Fibroblast of upper back skin (primary cell): ENCODE measurements around the gene ERBB3.

ENCODE experiments used
- DNase-seq: peaks from one replicate; pipeline ENCODE4 v3.0.0-alpha.2; 2013

Gene ERBB3

DNA sequence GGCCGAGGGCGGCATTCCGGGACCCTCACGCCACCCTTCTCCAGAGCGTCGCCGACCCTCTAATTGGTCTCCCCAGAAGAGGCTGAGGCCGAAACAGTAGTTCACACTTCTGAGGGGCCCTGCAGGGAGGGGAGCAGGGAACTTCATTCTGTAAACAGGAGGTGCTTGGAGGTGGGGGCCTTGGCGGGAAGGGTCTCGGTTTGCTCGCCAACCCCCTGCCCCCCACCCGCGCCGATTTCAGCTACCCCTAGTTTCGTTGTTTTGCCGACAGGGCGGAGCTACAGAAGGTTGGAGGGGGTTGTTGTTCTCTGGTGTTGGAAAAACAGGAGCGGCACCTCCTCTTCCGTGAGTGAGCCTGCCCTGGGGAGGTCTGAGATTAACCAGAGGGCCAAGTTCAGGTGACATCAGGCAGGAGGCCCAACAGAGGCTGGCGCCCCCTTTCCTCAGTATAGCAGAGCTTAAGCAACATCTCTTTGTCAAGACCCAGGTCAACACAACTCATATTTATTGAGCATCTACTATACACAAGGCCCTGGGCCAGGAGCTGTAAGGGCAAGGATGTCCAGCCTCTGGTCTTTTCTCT is 682 bp downstream of the ERBB3 start:
- DNase-seq: no peak

DNA sequence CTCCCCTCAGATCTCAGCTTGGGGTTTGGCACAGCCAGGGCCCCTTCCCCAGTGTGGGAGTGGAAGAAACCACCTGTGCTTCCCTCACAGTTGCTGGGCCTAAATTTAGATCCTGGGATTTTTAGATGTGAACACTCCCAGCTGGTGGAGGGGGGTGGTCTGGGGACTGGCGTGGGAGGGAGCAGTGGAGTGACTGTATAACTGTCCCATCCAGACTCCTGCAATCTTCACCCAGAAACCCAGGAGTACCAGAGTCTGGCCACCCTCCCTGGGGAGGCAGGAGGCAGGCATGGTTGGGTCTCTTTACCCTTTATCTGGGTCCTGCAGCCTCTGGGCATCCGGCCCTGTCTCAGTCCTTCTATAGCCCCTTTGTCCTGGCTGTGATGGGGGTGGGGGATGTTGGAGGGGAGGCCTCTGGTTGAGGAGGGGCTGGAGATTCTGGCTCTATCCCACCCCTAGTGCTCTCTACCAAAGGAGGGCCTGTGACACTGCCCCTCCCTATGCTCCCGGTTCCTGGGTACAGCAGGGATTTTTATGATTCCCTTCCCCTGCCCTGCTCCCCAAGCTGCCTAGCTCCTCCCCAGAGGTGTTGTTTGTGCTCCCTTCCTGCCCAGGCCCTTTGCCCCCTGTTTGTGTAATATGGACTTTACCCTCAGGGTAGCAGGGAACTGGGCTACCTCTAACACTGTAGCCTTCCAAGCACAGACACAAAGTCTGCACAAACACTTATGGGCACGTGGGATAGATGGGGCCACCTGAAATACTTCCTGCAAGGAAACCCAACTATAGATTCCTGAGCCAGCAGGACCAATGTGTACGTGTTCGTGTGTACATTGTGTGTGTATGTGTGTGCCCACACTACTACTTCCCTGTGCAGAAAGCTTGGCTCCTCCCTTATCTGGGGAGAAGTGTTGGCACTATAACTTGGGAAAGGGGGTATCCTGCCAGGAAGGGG is 1.7 kb downstream of the ERBB3 start:
- DNase-seq: no peak

DNA sequence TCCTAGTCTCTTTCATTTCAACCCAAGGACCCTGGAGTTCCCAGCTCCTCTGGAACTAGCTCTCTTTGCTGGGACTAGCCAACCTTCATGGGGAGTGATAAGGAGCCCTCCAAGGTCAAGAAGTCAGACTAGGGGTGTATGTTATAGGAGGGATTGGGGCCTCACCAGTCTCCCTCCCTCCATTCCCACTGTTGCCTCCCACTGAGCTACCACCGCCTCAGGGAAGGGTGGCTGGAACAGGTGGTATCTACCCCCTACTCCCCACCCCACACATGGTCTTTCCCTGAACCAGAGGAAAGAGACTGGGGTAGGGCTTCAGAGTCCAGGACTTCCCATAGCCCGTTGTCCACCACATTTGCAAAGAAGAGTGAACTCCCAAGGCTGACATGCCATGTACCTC is 2.4 kb downstream of the ERBB3 start:
- DNase-seq: no peak

DNA sequence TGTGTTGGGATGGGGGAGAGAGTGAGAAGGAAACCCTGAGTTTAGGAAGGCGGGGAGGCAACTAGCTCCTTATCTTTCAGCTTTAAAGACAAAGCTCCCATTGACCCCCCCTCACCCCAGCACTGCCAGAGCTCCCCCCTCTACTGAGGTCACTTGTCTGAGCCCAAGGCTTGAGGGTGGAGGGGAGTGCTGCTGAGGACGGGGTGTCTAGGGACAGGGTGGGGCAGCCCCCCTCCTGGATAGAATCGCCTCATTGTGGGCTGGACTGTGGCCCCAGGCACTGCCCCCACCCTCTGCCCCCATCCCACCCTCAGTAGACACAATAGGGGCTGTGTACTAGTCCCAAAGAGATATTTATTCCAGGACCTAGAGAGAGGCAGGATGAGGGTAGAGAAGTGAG is 3.0 kb downstream of the ERBB3 start:
- no peak for DNase-seq

DNA sequence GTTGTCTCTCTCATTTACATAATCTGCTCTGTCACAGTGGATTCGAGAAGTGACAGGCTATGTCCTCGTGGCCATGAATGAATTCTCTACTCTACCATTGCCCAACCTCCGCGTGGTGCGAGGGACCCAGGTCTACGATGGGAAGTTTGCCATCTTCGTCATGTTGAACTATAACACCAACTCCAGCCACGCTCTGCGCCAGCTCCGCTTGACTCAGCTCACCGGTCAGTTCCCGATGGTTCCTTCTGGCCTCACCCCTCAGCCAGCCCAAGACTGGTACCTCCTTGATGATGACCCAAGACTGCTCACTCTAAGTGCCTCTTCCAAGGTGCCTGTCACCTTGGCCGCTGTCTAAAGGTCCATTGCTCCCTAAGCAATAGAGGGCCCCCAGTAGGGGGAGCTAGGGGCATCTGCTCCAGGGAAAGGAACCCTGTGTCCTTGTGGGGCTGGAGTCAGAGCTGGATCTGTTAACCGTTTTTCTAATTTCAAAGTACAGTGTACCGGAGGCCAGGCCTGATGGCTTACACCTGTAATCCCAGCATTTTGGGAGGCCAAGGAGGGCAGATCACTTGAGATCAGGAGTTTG is 5.1 kb downstream of the ERBB3 start:
- DNase-seq: no peak

DNA sequence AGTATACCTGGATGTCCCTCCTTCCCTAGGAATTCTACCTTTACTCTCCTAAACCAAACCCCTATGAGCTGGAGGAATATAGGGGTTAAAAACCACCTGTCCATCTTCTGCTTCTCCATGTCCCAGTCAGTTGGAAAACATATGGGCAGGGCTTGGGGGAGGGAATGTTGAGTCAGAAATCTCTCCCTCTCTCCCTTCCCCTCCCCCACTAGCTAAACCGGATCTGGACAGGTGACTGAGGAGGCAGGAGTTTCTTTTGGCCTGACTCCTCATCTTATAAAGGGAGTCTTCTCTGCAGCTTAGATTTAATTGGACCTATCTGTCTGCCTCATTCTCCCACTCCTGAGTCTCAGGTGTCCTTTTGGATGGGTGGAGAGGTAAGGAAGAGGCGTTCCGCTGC is 6.1 kb downstream of the ERBB3 start:
- no peak for DNase-seq

DNA sequence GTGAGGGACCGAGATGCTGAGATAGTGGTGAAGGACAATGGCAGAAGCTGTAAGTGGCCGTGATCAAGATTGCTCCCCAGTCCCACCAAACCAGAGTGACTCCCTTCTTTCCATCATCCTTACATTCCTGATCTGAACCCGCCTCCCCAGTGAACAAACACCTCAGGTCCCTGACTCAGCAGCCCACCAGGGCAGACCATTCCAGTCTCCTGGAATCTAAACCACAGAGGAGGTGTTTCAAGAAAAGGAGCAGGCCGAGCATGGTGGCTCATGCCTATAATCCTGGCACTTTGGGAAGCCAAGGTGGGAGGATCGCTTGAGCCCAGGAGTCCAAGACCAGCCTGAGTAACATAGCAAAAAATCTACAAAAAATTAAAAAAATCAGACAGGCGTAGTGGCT is 6.6 kb downstream of the ERBB3 start:
- peak; percentile 7 for DNase-seq

DNA sequence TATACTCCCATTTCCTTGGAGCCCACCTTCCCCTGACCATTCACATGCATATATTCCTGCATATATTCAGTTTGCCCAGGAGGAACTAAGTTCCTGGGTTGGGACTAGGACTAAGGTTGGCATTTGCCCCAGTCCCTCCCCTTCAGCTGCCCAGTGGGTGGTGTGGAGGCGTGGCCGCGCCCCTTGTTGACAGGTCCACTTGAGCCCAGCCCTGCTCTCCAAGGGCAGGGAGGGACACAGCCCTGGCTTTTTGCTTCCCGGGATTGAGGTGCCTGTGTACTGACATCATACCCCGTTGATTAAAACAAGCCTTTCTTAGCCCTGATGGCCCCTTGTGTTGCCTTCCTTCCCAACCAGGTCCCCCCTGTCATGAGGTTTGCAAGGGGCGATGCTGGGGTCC is 7.3 kb downstream of the ERBB3 start:
- DNase-seq: no peak

DNA sequence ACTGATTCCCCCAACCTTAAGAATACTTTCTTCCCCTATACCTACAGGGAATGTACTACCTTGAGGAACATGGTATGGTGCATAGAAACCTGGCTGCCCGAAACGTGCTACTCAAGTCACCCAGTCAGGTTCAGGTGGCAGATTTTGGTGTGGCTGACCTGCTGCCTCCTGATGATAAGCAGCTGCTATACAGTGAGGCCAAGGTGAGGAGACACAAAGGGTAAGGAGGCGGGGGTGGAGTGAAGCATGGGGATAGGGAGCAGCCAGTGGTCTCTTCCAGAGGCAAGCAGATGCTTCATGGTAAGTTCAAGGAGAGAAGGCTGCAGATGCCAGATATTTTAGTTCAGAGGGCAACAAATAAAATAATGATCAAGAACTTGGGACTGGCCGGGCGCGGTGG is 17.8 kb downstream of the ERBB3 start:
- DNase-seq: no peak

DNA sequence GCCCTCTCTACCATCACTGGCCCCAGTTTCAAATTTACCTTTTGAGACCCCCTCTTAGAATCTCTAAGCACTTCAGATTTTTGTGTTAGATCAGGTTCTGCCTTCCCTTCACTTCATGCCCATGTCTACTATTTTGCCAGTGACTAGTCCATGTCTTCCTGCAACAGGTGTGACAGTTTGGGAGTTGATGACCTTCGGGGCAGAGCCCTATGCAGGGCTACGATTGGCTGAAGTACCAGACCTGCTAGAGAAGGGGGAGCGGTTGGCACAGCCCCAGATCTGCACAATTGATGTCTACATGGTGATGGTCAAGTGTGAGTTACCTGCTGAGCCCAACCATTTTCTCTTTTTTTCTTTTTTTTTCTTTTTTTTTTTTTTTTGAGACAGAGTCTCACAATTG is 18.6 kb downstream of the ERBB3 start:
- no peak for DNase-seq

DNA sequence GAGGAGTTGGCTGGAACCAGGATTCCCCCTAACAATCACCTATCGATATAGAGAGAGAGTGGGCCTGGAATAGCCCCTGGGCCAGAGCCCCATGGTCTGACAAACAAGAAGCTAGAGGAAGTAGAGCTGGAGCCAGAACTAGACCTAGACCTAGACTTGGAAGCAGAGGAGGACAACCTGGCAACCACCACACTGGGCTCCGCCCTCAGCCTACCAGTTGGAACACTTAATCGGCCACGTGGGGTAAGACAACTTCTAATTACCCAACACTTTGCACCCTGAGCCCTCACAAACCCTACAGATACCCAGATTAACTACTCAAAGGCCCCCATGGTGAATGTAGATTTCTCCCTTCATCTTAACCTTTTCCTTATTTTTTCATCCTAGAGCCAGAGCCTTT is 19.8 kb downstream of the ERBB3 start:
- no peak for DNase-seq

DNA sequence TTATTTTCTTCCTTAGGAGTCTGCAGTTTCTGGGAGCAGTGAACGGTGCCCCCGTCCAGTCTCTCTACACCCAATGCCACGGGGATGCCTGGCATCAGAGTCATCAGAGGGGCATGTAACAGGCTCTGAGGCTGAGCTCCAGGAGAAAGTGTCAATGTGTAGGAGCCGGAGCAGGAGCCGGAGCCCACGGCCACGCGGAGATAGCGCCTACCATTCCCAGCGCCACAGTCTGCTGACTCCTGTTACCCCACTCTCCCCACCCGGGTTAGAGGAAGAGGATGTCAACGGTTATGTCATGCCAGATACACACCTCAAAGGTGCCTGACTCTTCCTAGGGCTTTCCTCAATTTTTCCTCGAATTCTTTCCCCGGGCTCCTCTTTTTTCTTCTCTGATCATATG is 21.1 kb downstream of the ERBB3 start:
- DNase-seq: no peak

DNA sequence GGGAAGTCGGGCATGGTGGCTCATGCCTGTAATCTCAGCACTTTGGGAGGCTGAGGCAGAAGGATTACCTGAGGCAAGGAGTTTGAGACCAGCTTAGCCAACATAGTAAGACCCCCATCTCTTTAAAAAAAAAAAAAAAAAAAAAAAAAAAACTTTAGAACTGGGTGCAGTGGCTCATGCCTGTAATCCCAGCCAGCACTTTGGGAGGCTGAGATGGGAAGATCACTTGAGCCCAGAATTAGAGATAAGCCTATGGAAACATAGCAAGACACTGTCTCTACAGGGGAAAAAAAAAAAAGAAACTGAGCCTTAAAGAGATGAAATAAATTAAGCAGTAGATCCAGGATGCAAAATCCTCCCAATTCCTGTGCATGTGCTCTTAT is 22.7 kb downstream of the ERBB3 start:
- no peak for DNase-seq

DNA sequence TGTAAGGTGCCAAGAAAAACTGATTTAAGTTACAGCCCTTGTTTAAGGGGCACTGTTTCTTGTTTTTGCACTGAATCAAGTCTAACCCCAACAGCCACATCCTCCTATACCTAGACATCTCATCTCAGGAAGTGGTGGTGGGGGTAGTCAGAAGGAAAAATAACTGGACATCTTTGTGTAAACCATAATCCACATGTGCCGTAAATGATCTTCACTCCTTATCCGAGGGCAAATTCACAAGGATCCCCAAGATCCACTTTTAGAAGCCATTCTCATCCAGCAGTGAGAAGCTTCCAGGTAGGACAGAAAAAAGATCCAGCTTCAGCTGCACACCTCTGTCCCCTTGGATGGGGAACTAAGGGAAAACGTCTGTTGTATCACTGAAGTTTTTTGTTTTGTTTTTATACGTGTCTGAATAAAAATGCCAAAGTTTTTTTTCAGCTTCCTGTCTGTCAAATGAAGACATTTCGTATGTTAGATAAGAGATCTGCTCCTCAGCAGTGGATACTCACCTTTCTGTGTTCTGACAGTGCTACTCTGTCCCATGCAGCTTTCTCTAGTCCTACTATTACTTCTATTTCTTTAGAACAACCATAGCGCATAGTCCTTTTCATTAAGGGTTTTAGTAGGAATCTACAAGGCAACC is 23.2 kb downstream of the ERBB3 start:
- no peak for DNase-seq

DNA sequence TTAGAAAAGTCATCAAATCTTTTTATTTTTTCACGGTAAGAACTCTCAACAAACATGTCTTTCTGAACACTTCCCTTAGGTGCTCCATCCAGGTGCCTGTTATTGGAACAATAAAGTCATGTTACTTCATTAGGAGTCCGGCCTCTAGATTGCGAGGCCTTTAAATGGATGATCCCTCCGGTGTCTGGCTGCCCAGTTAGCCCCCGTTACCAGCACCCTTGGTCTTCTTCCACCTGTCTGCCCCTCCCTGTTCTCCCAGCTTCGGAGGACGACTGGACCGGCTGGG is 23.8 kb downstream of the ERBB3 start:
- no peak for DNase-seq

DNA sequence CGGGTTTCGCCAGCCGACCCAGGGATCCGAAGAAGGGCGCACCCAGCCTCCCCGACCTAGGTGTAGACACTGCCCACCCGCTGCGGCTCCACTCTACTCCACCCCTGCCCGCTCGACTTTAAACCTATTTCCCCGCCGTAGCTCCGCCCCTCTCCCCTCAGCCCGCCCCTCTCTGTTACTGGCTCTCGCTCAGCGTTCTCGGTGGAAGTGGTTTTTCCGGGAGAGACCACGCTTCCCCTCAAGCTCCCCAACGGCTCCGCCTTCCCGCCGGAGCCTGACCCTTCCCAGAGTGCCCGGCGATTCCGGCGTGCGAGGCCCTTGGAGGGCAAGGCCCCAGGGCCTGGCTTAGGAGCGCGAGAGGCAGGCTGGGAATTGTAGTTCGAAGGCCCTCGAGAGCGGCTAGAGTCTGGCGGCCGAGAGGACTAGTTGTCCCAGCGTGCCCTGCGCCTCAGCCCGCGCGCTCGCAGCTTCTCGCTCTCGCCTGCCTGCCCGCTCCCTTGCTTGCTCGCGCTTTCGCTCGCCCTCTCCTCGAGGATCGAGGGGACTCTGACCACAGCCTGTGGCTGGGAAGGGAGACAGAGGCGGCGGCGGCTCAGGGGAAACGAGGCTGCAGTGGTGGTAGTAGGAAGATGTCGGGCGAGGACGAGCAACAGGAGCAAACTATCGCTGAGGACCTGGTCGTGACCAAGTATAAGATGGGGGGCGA is 24.3 kb downstream of the ERBB3 start, which contains the start of gene PA2G4:
PA2G4 (plus strand) TSS at position 451 of the 706 bp plus-strand sequence; CDS start at position 630, 179 bp downstream.
- DNase-seq: peak; percentile 99

DNA sequence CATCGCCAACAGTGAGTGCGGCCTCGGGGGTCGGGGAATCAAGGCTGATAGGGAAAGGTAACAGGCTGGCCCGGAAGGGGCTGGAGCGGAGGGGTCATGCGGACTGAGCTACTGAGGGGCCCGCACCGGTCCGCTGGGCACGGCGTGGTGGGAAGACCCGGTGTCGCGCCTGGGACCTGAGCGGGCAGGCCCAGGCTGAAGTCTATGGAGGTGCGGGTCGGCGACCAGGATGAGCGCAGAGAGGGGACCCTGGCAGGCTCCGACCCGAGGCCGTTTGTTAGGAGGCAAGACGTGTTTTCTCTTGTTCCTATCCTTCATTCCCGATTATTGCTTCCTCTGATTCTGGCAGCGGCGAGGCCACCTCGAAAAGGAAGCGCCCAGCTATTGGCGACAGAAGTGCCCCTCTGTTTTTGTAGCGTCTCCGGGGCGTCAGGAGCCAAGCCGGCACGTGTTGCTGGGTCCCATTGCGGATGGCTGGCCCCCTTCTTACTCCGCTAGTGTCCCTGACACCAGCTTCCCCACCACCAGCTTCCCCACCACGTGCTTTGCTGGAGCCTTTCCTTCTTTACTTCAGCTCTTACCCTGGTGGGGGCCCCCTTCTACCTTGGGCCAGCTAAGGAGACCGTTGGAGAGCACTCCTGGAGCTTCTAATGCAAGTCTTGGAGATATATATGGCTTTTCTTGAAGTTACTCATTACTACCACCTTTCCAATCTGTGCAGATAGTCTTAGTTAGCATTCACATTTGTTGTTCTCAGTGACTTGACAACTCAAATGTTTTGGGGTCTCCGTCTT is 25.0 kb downstream of the ERBB3 start:
- DNase-seq: no peak

DNA sequence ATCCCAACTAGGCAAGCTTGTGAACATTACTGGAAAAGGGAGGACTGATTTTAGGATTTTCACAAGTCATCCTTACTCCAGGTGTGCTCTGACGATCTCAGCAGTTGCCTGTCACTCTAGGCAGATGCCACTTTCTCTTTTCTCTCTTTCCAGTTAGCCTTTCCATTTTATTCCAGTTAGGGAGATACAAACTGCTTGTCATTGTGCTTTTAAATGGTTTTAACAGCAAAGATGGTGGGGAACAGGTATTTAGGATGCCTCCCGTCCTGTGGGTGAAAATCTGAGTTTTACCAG is 25.6 kb downstream of the ERBB3 start:
- DNase-seq: no peak

DNA sequence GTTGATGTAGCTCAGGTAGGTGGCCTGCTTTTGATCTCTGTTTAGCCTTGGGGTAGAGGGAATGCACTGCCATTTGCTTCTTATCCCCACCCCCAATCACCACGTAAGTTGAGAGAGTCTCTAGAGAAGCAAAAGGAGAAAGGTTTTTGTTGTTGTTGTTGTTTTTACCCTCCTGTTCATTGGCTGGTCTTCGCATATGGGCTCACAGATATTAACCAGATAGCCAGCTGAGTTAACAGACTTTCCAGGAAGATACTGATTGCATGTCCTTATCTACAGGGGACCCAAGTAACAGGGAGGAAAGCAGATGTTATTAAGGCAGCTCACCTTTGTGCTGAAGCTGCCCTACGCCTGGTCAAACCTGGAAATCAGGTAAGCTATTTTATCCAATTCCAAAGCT is 27.3 kb downstream of the ERBB3 start:
- DNase-seq: no peak

DNA sequence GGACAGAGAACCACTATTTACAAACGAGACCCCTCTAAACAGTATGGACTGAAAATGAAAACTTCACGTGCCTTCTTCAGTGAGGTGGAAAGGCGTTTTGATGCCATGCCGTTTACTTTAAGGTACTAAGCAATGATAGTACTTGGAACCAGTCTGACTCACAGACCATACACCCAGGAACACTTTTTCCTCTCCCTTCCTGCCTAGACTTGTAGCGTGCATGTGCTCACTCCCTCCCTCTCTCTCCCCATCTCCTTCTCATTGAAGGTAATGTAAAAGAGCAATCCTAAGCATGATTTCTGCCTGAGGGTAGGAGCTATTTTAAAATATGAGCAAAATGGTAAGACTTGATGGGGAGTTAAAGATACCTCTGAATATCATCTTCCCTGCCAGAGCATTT is 30.6 kb downstream of the ERBB3 start:
- DNase-seq: no peak

DNA sequence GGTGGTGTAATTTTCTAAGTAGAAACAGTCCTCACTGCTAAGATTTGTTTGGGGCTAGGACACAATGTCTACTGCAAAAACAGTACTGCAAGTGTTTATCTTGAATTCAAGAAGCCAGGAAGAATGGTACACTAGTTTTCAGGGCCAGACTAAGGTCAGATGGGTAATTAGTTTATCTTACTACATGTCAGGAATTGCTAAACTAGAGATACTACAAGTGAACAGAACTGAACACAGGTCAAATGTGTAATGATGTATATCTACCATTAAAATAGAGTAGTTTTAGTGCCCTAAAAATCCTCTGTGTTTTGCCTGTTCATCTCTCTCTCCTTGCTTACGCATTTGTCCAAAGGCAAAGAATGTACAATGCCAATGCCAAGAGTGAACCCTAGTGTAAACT is 34.1 kb downstream of the ERBB3 start:
- no peak for DNase-seq

DNA sequence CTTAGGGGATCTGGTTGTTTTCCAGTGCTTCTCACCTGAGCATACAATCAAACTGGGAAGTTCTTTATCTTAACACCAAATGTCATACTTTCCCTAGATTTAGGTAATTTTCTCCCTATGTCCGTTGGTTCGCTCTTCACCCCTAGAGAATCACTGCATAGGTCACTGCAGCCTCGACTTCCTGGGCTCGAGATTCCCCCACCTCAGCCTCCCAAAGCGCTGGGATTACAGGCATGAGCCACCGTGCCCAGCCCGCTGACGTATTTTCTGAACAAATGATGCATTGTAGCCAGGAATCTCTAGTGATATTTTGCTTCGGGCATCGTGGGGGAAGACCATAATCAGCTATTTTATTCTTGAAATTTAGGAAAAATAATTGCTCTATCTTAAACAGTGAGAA is 35.4 kb downstream of the ERBB3 start:
- DNase-seq: no peak
